HCT116 (cell line): ENCODE data around the gene QRICH1. TPM values are rescaled to one million over a fixed set of nuclear protein-coding genes. Genes with fewer than 3 reads are reported as not detected.

ENCODE experiments used
- ATAC-seq: fragments of 200-7000 bp; cut with Tn5 transposase; 2 replicates; pipeline ENCODE4 v1.9.1; 2020; ENCODE audit warnings: mild to moderate bottlenecking, moderate library complexity
- BruUV-seq: library from RNA; stranded (reverse); fragments of 400-500 nt; replicated peaks from 2 replicates; lab custom pipeline; 2021; lab: Mats Ljungman, UMichigan
- CTCF ChIA-PET: fragments of 300-600 bp; sonication (Branson Sonifier 250); formaldehyde crosslinking; loops from one replicate; lab custom pipeline; 2021; ENCODE audit warnings: antibody characterized with exemption; lab: Charles Lee
- POLR2A ChIA-PET: fragments of 300-600, 350-600 bp; sonication (Branson Sonifier 250); formaldehyde crosslinking; loops from one replicate; lab custom pipeline; 2021; ENCODE audit warnings: antibody characterized with exemption; lab: Charles Lee
- RAD21 ChIA-PET, 2 experiments: fragments of 300-600 bp; sonication (Branson Sonifier 250); formaldehyde crosslinking; loops; one replicate each; lab custom pipeline; 2023; ENCODE audit warnings: low total read pairs in 2 of 2; ENCODE audit not compliant: uncharacterized antibody in 2 of 2, unreplicated experiment in 2 of 2, low non-redundant PET in 1 of 2; lab: Charles Lee
- DNase-seq: peaks from one replicate; pipeline ENCODE4 v3.0.0-alpha.2; 2010; ENCODE audit warnings: low read depth, low spot score
- H2AFZ ChIP-seq: fragments of 200-600 bp; shearing (Covaris generic), sonication (generic); 2 replicates; pipeline ENCODE4 v1.6.1; 2017; ENCODE audit warnings: low read depth, mixed run types, mixed read lengths, antibody characterized with exemption, low read length; ENCODE audit not compliant: poor library complexity, severe bottlenecking
- H3K27ac ChIP-seq: 2 replicates; pipeline ENCODE4 v1.5.1; 2012; ENCODE audit warnings: low read depth, low read length
- H3K27me3 ChIP-seq: fragments of 200-600 bp; sonication (generic); 2 replicates; pipeline ENCODE4 v1.6.1; 2016; ENCODE audit warnings: mixed run types, low read length, mixed read lengths; ENCODE audit not compliant: insufficient read depth
- H3K36me3 ChIP-seq, 2 experiments: fragments of 200-500 bp in 1 of 2; fragments of 200-600 bp in 1 of 2; sonication (Bioruptor generic) in 1 of 2; sonication (generic) in 1 of 2; 2 replicates each; pipeline versions ENCODE4 v1.5.1 to v1.6.1; 2014 to 2016; ENCODE audit warnings: low read length in 2 of 2, inconsistent platforms in 1 of 2, mixed read lengths in 1 of 2, mixed run types in 1 of 2; ENCODE audit not compliant: insufficient read depth in 2 of 2, control insufficient read depth in 1 of 2
- H3K4me1 ChIP-seq, 2 experiments: fragments of 200-600 bp in 1 of 2; sonication (generic) in 1 of 2; 2 replicates each; pipeline versions ENCODE4 v1.5.1 to v1.6.1; 2012 to 2017; ENCODE audit warnings: low read length in 2 of 2, inconsistent platforms in 1 of 2, mild to moderate bottlenecking in 1 of 2, mixed read lengths in 1 of 2, mixed run types in 1 of 2, moderate library complexity in 1 of 2; ENCODE audit not compliant: insufficient read depth in 2 of 2, control insufficient read depth in 1 of 2
- H3K4me2 ChIP-seq: fragments of 200-600 bp; sonication (generic); 2 replicates; pipeline ENCODE4 v1.6.1; 2017; ENCODE audit warnings: mixed run types, low read length, mixed read lengths
- H3K4me3 ChIP-seq, 2 experiments: fragments of 200-600 bp in 1 of 2; sonication (generic) in 1 of 2; replicated peaks in 1 of 2; 2 replicates each; pipeline ENCODE4 v1.5.1; 2011 to 2016; ENCODE audit warnings: low read length in 2 of 2, control low read depth in 1 of 2, low read depth in 1 of 2, mild to moderate bottlenecking in 1 of 2, mixed read lengths in 1 of 2, mixed run types in 1 of 2
- H3K79me2 ChIP-seq: fragments of 200-600 bp; sonication (generic); 2 replicates; pipeline ENCODE4 v1.6.1; 2017; ENCODE audit warnings: mild to moderate bottlenecking, mixed run types, low read length, moderate library complexity, mixed read lengths; ENCODE audit not compliant: insufficient read depth
- H3K9ac ChIP-seq: fragments of 200-600 bp; sonication (generic); 2 replicates; pipeline ENCODE4 v1.6.1; 2016; ENCODE audit warnings: low read length, mixed read lengths
- H3K9me2 ChIP-seq: fragments of 200-600 bp; sonication (generic), shearing (Covaris generic); 2 replicates; pipeline ENCODE4 v1.6.1; 2017; ENCODE audit warnings: mixed run types, mild to moderate bottlenecking, moderate library complexity; ENCODE audit not compliant: insufficient read depth
- H3K9me3 ChIP-seq, 2 experiments: fragments of 200-500 bp in 1 of 2; fragments of 200-600 bp in 1 of 2; sonication (Bioruptor generic) in 1 of 2; sonication (generic) in 1 of 2; 2 replicates each; pipeline ENCODE4 v1.6.1; 2014 to 2017; ENCODE audit warnings: low read length in 2 of 2, mixed read lengths in 2 of 2, inconsistent platforms in 1 of 2, low read depth in 1 of 2, mild to moderate bottlenecking in 1 of 2, mixed run types in 1 of 2, moderate library complexity in 1 of 2; ENCODE audit not compliant: control insufficient read depth in 1 of 2, insufficient read depth in 1 of 2
- H4K20me1 ChIP-seq: fragments of 200-600 bp; sonication (generic), shearing (Covaris generic); 2 replicates; pipeline ENCODE4 v1.6.1; 2017; ENCODE audit warnings: mixed run types, mild to moderate bottlenecking, moderate library complexity; ENCODE audit not compliant: insufficient read depth
- CBX3 ChIP-seq: IDR thresholded peaks from 2 replicates; pipeline ENCODE4 v1.6.1; 2012; ENCODE audit warnings: low read depth
- CEBPB ChIP-seq: IDR thresholded peaks from 2 replicates; pipeline ENCODE4 v1.6.1; 2012; ENCODE audit warnings: low read depth
- EGR1 ChIP-seq: IDR thresholded peaks from 2 replicates; pipeline ENCODE4 v1.6.1; 2012; ENCODE audit warnings: low read depth
- ELF1 ChIP-seq: IDR thresholded peaks from 2 replicates; pipeline ENCODE4 v1.6.1; 2012; ENCODE audit warnings: low read depth, borderline replicate concordance
- EZH2 ChIP-seq: fragments of 200-600 bp; sonication (generic); IDR thresholded peaks from 2 replicates; pipeline ENCODE4 v1.6.1; 2017; ENCODE audit warnings: antibody characterized with exemption, mixed run types
- EZH2phosphoT487 ChIP-seq: fragments of 200-600 bp; IDR thresholded peaks from 2 replicates; pipeline ENCODE4 v1.6.1; 2018; ENCODE audit warnings: antibody characterized with exemption, borderline replicate concordance
- FOSL1 ChIP-seq: IDR thresholded peaks from 2 replicates; pipeline ENCODE4 v1.6.1; 2012; ENCODE audit warnings: low read depth
- POLR2A ChIP-seq: IDR thresholded peaks from 2 replicates; pipeline ENCODE4 v1.7.0; 2011; ENCODE audit warnings: borderline replicate concordance; ENCODE audit not compliant: insufficient read depth, insufficient read length; ENCODE audit errors: extremely low read depth
- POLR2AphosphoS5 ChIP-seq: IDR thresholded peaks from 2 replicates; pipeline ENCODE4 v1.6.1; 2011; ENCODE audit warnings: mild to moderate bottlenecking, low read depth, low read length, moderate library complexity
- RAD21 ChIP-seq: IDR thresholded peaks from 2 replicates; pipeline ENCODE4 v1.6.1; 2012; ENCODE audit warnings: low read depth, mild to moderate bottlenecking
- SIN3A ChIP-seq: IDR thresholded peaks from 2 replicates; pipeline ENCODE4 v1.6.1; 2012; ENCODE audit warnings: low read depth
- SP1 ChIP-seq: IDR thresholded peaks from 2 replicates; pipeline ENCODE4 v1.6.1; 2012; ENCODE audit warnings: low read depth
- SRF ChIP-seq: IDR thresholded peaks from 2 replicates; pipeline ENCODE4 v1.6.1; 2012; ENCODE audit warnings: low read depth
- YY1 ChIP-seq: IDR thresholded peaks from 2 replicates; pipeline ENCODE4 v1.6.1; 2011; ENCODE audit warnings: low read length, low read depth, moderate library complexity, mild to moderate bottlenecking; ENCODE audit not compliant: insufficient replicate concordance; ENCODE audit errors: extremely low read depth
- intact Hi-C: fragments of 100-400 bp; cut with micrococcal nuclease; formaldehyde crosslinking; loops from 2 replicates; pipeline ENCODE4 v1.10.0; 2022
- total RNA-seq: library from RNA; stranded (reverse); gene quantifications from one replicate; pipeline ENCODE4 v1.2.1, GENCODE V29; 2021; ENCODE audit not compliant: unreplicated experiment
- TF ChIP-seq, protein P1 (sequence below), 3 experiments: fragments of 200-600 bp in 1 of 3; sonication (generic) in 1 of 3; IDR thresholded peaks in 2 of 3; conservative IDR thresholded peaks in 1 of 3; 2 replicates each; pipeline ENCODE4 v1.5.1; 2012 to 2017; ENCODE audit warnings: low read depth in 2 of 3, low read length in 2 of 3, antibody characterized with exemption in 1 of 3, borderline replicate concordance in 1 of 3, control low read depth in 1 of 3, mild to moderate bottlenecking in 1 of 3, mixed read lengths in 1 of 3, mixed run types in 1 of 3, moderate library complexity in 1 of 3; ENCODE audit not compliant: insufficient read depth in 1 of 3
- TF ChIP-seq, protein P2 (sequence below): IDR thresholded peaks from 2 replicates; pipeline ENCODE4 v1.6.1; 2012
- TF ChIP-seq, protein P3 (sequence below): IDR thresholded peaks from 2 replicates; pipeline ENCODE4 v1.6.1; 2011; ENCODE audit warnings: mild to moderate bottlenecking, low read length, moderate library complexity; ENCODE audit not compliant: insufficient replicate concordance; ENCODE audit errors: extremely low read depth

Gene QRICH1
- total RNA-seq, 1 experiment from 2014 or later: 105 TPM

DNA sequence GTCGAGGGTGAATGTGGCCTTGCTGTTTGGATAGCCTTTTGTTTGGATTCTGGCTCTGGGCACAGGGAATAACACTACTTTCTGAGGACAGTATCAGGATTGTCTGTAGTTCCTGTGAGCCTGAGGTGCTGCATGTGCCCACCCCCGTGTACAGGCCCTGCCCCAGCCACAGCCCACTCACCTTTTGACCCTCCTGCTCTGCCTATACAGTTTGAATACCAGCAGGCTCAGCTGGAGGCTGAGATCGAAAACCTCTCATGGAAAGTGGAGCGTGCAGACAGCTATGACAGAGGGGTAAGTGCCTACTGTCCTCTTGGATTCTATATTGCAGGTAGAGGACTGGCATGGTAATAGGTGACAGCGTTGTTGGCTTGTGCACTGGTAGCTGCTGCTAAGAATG is 111.2 kb downstream of the QRICH1 start (continued):
- no peak for TF ChIP-seq EZH2

DNA sequence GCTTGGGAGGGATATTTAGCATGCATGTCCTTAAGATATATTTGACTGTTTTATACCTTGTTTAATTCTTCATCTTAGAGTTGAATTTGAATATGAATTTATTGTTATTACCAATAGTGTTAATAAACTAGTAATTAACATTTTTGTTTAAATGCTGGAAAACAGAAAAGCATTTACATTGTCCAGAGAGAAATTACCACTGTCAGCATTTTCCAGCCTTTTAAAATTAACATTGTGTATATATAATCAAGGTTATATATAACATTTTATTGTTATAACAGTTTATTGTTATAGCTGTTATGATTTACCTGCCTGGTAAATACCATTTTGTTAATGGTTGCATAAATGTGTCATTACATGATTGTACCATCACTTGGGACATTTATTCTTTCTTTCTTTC is 111.9 kb downstream of the QRICH1 start:
- intact Hi-C loops: no loop called here
- Histone ChIP-seq H3K9me2 (no peaks in the 10 kb centered on the region), H3K9ac (no peak overlapping the region), H3K4me3 (no peak overlapping the region), H2AFZ (no peak overlapping the region), H3K4me2 (no peak overlapping the region), H4K20me1 (no peaks in the 10 kb centered on the region), H3K79me2 (peaks cover 4% of the 10 kb centered on the region; the same call in 1 of the 2 replicates), H3K4me1 (no peaks in the 10 kb centered on the region), H3K9me3 (no peaks in the 10 kb centered on the region), H3K36me3 (peaks cover 41 to 51% of the 10 kb centered on the region in 2 experiments), H3K27me3 (no peaks in the 10 kb centered on the region), H3K27ac (no peak overlapping the region)
- POLR2A ChIA-PET: no interaction called here
- RAD21 ChIA-PET: no interaction called here
- TF ChIP-seq RAD21 (no peak), FOSL1 (no peak), ELF1 (no peak), SRF (no peak), YY1 (no peak), CEBPB (no peak), SIN3A (no peak), CBX3 (no peak), EGR1 (no peak), POLR2A (no peak), EZH2phosphoT487 (no peak), SP1 (no peak), EZH2 (no peak), POLR2AphosphoS5 (no peak)
- TF ChIP-seq, protein P1, sequence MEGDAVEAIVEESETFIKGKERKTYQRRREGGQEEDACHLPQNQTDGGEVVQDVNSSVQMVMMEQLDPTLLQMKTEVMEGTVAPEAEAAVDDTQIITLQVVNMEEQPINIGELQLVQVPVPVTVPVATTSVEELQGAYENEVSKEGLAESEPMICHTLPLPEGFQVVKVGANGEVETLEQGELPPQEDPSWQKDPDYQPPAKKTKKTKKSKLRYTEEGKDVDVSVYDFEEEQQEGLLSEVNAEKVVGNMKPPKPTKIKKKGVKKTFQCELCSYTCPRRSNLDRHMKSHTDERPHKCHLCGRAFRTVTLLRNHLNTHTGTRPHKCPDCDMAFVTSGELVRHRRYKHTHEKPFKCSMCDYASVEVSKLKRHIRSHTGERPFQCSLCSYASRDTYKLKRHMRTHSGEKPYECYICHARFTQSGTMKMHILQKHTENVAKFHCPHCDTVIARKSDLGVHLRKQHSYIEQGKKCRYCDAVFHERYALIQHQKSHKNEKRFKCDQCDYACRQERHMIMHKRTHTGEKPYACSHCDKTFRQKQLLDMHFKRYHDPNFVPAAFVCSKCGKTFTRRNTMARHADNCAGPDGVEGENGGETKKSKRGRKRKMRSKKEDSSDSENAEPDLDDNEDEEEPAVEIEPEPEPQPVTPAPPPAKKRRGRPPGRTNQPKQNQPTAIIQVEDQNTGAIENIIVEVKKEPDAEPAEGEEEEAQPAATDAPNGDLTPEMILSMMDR (IDR thresholded peaks at IDR 0.05 in 2 of 3, conservative IDR thresholded peaks at IDR 0.05 in 1 of 3; ENCODE audit: borderline replicate concordance in 1 of 3, insufficient read depth in 1 of 3, low read depth in 2 of 3, low read length in 2 of 3): no peak
- TF ChIP-seq, protein P2, sequence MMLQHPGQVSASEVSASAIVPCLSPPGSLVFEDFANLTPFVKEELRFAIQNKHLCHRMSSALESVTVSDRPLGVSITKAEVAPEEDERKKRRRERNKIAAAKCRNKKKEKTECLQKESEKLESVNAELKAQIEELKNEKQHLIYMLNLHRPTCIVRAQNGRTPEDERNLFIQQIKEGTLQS: no peak
- TF ChIP-seq, protein P3, sequence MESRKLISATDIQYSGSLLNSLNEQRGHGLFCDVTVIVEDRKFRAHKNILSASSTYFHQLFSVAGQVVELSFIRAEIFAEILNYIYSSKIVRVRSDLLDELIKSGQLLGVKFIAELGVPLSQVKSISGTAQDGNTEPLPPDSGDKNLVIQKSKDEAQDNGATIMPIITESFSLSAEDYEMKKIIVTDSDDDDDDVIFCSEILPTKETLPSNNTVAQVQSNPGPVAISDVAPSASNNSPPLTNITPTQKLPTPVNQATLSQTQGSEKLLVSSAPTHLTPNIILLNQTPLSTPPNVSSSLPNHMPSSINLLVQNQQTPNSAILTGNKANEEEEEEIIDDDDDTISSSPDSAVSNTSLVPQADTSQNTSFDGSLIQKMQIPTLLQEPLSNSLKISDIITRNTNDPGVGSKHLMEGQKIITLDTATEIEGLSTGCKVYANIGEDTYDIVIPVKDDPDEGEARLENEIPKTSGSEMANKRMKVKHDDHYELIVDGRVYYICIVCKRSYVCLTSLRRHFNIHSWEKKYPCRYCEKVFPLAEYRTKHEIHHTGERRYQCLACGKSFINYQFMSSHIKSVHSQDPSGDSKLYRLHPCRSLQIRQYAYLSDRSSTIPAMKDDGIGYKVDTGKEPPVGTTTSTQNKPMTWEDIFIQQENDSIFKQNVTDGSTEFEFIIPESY: no peak
- no peak for ATAC-seq
- CTCF ChIA-PET: no interaction called here
- DNase-seq: no peak
- BruUV-seq: no TSS peak
